Suprapubic skin (tissue), 4 donors: Measurements from ENCODE around the gene GRPEL2.

Experiments used
- CTCF ChIP-seq, 2 donors: fragments of 200-600 bp in 1 of 2; fragments of 450-650 bp in 1 of 2; sonication (generic) in 1 of 2; IDR thresholded peaks; one replicate each; pipeline ENCODE4 v1.5.1; 2016 to 2019; ENCODE audit warnings: antibody characterized with exemption in 2 of 2, mild to moderate bottlenecking in 1 of 2, moderate library complexity in 1 of 2
- EP300 ChIP-seq: sonication (generic); formaldehyde crosslinking; IDR thresholded peaks from one replicate; pipeline ENCODE4 v1.6.1; 2017; ENCODE audit warnings: antibody characterized with exemption
- POLR2AphosphoS5 ChIP-seq, 3 donors: sonication (generic); formaldehyde crosslinking; IDR thresholded peaks; one replicate each; pipeline ENCODE4 v1.6.1; 2017; ENCODE audit warnings: antibody characterized with exemption in 3 of 3

GRCh38 chr5:149345892-149346222, 558 bp downstream of the GRPEL2 start:
- TF ChIP-seq POLR2AphosphoS5 (IDR thresholded peaks at IDR 0.05) (no peak), EP300 (no peak), CTCF (IDR thresholded peaks at IDR 0.05) (no peak)
